Measurements from ENCODE around the gene DLX2. TPM values are rescaled to one million over a fixed set of nuclear protein-coding genes. Genes with fewer than 3 reads are reported as not detected.

DLX2 gene
- total RNA-seq, 2 donors from 2014 or later = not detected

DNA sequence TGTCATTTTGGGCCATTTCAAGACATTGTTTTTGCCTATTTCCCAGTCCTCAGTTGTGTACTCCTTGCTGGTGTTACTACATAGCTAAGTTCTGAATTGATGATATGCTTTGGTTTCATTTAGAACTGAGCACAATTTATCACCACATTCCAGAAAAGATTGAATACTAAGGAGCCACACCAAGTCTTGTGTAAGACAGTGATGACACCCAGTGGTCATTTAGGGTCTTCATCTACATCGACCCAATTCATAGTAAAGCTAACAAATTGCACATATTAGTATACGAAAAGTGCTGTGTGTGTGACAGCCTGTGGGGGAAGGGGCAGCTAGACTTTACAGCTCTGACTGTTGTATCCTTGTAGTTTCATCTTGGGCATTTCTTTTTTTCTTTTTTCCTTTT is 10.9 kb upstream of the DLX2 start:
- no peak overlapping the region for H3K27ac ChIP-seq
- no peaks in the 10 kb centered on the region for H3K36me3 ChIP-seq (replicated peaks in 1 of 2; ENCODE audit: insufficient read depth in 1 of 2, low read depth in 2 of 2)
- intact Hi-C loops (cut with DNase I) = no loop called here
- DNase-seq (no peak), ATAC-seq (no peak)
- H3K4me1 ChIP-seq = no peaks in the 10 kb centered on the region
- WGBS, 2 donors = 39 to 43% methylated on average over 2 of the region's 2 CpGs
- TF ChIP-seq POLR2A (IDR thresholded peaks at IDR 0.05) = no peak
- TF ChIP-seq, protein P1, sequence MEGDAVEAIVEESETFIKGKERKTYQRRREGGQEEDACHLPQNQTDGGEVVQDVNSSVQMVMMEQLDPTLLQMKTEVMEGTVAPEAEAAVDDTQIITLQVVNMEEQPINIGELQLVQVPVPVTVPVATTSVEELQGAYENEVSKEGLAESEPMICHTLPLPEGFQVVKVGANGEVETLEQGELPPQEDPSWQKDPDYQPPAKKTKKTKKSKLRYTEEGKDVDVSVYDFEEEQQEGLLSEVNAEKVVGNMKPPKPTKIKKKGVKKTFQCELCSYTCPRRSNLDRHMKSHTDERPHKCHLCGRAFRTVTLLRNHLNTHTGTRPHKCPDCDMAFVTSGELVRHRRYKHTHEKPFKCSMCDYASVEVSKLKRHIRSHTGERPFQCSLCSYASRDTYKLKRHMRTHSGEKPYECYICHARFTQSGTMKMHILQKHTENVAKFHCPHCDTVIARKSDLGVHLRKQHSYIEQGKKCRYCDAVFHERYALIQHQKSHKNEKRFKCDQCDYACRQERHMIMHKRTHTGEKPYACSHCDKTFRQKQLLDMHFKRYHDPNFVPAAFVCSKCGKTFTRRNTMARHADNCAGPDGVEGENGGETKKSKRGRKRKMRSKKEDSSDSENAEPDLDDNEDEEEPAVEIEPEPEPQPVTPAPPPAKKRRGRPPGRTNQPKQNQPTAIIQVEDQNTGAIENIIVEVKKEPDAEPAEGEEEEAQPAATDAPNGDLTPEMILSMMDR (IDR thresholded peaks at IDR 0.05) = peak in 1 of 7 experiments; percentile 21
- no peak overlapping the region for H3K4me3 ChIP-seq
- H3K27me3 ChIP-seq = no peaks in the 10 kb centered on the region
- no peaks in the 10 kb centered on the region for H3K9me3 ChIP-seq

DNA sequence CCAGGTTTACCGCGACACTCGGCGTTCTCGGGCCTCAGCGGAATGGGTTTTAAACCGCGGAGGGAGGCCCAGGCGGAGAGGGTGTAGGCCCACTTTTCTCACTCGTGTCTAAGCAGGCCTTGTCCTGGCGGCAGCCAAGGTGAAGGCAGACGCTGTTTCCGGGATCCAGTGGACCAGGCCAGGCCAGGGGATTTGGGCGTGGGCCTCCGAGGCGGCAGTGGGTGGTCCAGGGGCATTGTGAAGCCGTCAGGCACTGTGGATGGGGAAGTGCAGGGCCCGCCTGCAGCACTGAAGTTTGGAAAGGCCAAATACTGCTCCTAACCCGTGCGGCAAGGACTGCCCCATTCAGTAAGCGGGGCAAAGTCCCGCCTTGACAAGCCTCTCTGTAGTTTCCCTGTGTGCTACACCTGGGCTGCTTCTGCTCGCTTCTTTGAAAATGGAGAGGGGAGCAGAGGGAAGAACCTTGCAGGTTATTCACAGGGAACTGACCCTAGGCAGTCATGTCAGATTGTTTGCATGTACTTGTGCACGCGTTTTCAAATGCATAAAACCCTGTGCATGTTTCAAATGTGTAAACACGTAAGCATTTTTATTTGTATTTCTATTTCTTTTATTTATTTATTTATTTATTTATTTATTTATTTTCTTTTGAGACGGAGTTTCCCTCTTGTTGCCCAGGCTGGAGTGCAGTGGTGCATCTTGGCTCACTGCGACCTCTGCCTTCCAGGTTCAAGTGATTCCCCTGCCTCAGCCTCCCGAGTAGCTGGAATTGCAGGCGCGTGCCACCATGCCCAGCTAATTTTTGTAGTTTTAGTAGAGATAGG is 7.5 kb upstream of the DLX2 start:
- TF ChIP-seq, protein P1 (IDR thresholded peaks at IDR 0.05) = no peak
- no peak for TF ChIP-seq POLR2A (IDR thresholded peaks at IDR 0.05)
- DNase-seq = no peak
- peaks cover 5 to 25% of the 10 kb centered on the region in 2 donors for H3K27me3 ChIP-seq
- peaks cover 17% of the 10 kb centered on the region for H3K4me1 ChIP-seq
- ATAC-seq = no peak
- H3K9me3 ChIP-seq = no peaks in the 10 kb centered on the region
- WGBS, 2 donors = 52 to 54% methylated on average over 25 to 31 of the region's 31 CpGs
- H3K27ac ChIP-seq = no peak overlapping the region
- intact Hi-C loops (cut with DNase I) = loop anchor here (10.0 kb wide), 1 partner anchor 295 kb away; no protein-coding TSS in a partner anchor
- no peaks in the 10 kb centered on the region for H3K36me3 ChIP-seq (replicated peaks in 1 of 2; ENCODE audit: insufficient read depth in 1 of 2, low read depth in 2 of 2)
- no peak overlapping the region for H3K4me3 ChIP-seq

DNA sequence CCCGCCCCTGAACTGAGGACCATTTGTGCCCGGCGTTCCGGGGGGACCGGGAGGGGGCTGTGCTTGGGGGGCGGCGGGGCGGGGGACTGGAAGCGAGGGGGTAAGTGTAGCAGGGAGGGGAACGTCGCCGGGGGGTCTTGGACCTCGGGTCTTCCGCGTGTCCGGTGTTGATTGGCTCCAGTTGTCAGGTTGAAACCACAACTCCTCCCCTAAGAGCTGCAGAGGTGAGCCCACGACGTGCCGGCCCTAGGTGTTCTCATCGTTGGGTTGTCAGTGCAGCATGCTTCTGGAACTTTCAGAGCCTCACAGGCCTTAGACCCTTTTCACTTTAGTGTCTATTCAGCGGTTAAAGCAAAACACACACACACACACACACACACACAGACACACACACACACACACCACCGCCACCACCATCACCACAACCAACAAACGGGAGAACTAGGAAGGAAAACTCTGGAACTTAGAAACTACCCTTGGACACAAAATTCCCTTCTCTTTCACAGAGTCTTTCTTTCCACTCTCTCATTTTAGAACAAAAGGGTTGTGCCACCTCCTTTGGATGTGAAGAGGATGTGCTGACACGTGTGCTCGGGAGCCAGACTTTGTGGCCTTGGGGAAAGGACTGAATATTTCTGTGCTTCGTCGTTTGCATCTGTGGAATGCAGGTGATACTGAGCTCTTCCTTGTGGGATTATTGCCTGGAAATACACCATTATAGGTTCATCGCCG is 6.7 kb upstream of the DLX2 start:
- ATAC-seq (no peak), DNase-seq (no peak)
- H3K27me3 ChIP-seq = peaks cover 5 to 33% of the 10 kb centered on the region in 2 donors
- H3K4me3 ChIP-seq = no peak overlapping the region
- no peak overlapping the region for H3K27ac ChIP-seq
- H3K36me3 ChIP-seq (replicated peaks in 1 of 2; ENCODE audit: insufficient read depth in 1 of 2, low read depth in 2 of 2) = no peaks in the 10 kb centered on the region
- H3K4me1 ChIP-seq = peaks cover 17% of the 10 kb centered on the region
- intact Hi-C loops (cut with DNase I) = loop anchor here (10.0 kb wide), 1 partner anchor 295 kb away; no protein-coding TSS in a partner anchor
- WGBS, 2 donors = 28 to 30% methylated on average over 22 to 24 of the region's 29 CpGs
- no peaks in the 10 kb centered on the region for H3K9me3 ChIP-seq
- TF ChIP-seq, protein P1 (IDR thresholded peaks at IDR 0.05) = no peak
- no peak for TF ChIP-seq POLR2A (IDR thresholded peaks at IDR 0.05)

DNA sequence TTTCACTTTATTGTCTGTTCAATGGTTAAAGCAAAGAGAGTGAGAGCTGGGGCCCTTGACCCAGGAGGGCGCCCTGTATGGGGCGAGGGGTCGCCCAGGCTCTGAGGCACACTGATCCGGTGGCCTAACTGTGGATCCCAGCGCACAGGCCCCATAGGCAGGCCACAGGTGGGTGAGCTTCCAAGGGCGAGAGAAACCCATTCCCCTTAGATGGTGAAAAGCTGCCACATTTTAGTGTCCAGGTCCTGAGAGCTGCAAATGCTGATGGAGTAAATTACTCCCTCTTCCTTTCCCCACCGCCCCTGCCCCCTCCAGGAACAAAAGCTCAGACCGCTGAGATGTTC is 5.9 kb upstream of the DLX2 start:
- no peak overlapping the region for H3K4me3 ChIP-seq
- H3K27me3 ChIP-seq = peaks cover 5 to 41% of the 10 kb centered on the region in 2 donors
- WGBS, 2 donors = 0 to 23% methylated on average over 2 to 8 of the region's 8 CpGs
- ATAC-seq (no peak), DNase-seq (no peak)
- no peaks in the 10 kb centered on the region for H3K36me3 ChIP-seq (replicated peaks in 1 of 2; ENCODE audit: insufficient read depth in 1 of 2, low read depth in 2 of 2)
- peaks cover 17% of the 10 kb centered on the region for H3K4me1 ChIP-seq
- no peak overlapping the region for H3K27ac ChIP-seq
- intact Hi-C loops (cut with DNase I) = loop anchor here (10.0 kb wide), 1 partner anchor 294 kb away; no protein-coding TSS in a partner anchor
- H3K9me3 ChIP-seq = no peaks in the 10 kb centered on the region
- no peak for TF ChIP-seq POLR2A (IDR thresholded peaks at IDR 0.05)
